Measurements from ENCODE around the gene TPP2.

The TPP2 gene

DNA sequence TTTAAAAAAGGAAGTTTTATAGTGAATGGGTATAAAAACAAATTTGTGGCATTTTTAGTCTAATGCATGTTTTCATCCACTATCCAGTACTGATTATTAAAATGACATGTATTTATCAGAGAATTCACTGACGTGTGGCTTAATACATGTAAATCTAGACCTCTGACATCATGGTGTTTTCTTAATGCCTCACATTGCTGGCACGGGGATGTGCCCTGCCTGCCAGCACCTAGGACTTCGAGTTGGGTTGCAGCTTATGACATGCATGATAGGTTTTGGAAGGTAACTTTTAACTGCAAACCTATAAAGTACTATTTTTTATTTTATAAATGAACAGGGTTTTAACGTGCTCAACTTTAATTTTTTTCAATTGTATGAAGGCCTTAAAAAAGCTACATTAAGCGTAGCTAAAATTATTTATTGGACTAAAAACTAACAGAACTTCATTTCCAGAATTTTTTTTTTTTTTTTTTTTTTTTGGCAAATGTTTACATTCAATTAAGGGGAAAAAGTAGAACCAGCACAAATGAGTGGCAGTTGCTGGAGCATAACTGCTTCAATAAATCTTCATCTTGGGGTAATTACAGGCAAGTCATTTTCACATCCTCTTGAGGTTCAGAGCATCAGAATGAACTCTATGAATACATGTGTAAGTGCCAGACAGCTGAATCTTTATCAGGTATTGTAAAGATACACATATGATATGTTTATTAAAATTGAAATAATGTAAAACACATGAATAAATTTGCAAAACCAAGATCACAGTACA lies 81.7 kb downstream of the TPP2 start:
- Histone ChIP-seq H3K4me2 (ENCODE audit: low read length, poor library complexity, severe bottlenecking) (no peak overlapping the region), H3K27me3 (ENCODE audit: control insufficient read depth in 1 of 2, insufficient read depth in 1 of 2, low read length in 2 of 2) (no peaks in the 10 kb centered on the region), H3K23ac (ENCODE audit: low read length in 2 of 2) (no peak overlapping the region), H2AK5ac (ENCODE audit: low read length, severe bottlenecking) (no peak overlapping the region), H4K8ac (ENCODE audit: low read length) (no peak overlapping the region), H3K36me3 (ENCODE audit: control insufficient read depth in 1 of 2, insufficient read depth in 2 of 2, low read depth in 1 of 2, low read length in 2 of 2) (peaks cover 3 to 69% of the 10 kb centered on the region in 2 experiments), H3K79me1 (replicated peaks; ENCODE audit: low read length, poor library complexity, severe bottlenecking) (no peaks in the 10 kb centered on the region), H2BK15ac (ENCODE audit: low read depth, poor library complexity, severe bottlenecking) (no peak overlapping the region), H2BK5ac (ENCODE audit: low read depth, low read length, poor library complexity, severe bottlenecking) (no peak overlapping the region), H3K4ac (ENCODE audit: low read depth in 1 of 2, low read length in 2 of 2) (no peak overlapping the region), H3K14ac (ENCODE audit: low read length in 2 of 2) (no peak overlapping the region), H2BK12ac (ENCODE audit: low read length in 2 of 2) (no peak overlapping the region), H2BK120ac (ENCODE audit: low read depth, low read length) (no peak overlapping the region), H4K91ac (ENCODE audit: low read length) (no peak overlapping the region), H3K27ac (ENCODE audit: low read length, poor library complexity, severe bottlenecking) (no peak overlapping the region), H3K9me3 (ENCODE audit: control insufficient read depth, low read length) (peaks cover 20% of the 10 kb centered on the region), H3K4me1 (ENCODE audit: control insufficient read depth, insufficient read depth, low read depth, low read length) (no peaks in the 10 kb centered on the region), H3K9ac (ENCODE audit: low read length) (no peak overlapping the region), H2AFZ (ENCODE audit: low read depth, low read length) (no peak overlapping the region), H3K4me3 (ENCODE audit: insufficient read depth in 1 of 2, low read depth in 1 of 2, low read length in 2 of 2) (no peak overlapping the region), H3K18ac (ENCODE audit: low read depth in 1 of 2, low read length in 2 of 2) (no peak overlapping the region)
- DNase-seq, result no peak
- WGBS, result 92% methylated on average over 2 of the region's 5 CpGs

DNA sequence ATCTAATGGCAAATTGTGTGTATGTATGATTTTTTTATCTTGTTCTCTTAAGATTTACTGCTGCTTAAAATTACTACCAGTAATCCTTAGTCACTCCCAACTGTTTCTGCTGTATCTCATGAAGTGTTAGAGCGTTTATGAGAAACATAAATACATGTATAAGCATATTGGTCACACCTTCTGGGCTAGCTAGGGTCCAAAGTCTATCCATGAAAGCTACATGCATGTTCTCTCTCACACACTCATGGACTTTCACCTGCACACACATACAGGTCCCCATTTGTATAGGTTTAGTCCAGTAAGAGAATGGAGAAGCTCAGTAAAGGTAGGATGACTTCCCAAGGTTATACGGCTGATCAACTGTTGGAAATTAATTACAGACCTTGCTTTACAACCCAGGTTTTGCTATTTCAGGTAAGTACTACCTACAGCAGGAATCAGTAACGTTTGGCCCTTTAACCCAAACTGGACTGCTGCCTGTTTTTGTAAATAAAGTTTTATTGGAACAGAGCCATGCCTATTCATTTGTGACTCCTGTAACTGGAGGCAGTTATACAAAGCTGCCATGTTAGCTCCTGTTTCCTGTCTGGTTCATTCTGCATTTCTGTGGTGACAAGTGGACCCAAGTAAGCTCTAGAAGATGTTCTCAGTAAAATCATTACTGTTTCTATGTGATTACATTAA lies 82.8 kb downstream of the TPP2 start:
- Histone ChIP-seq H3K18ac (ENCODE audit: low read depth in 1 of 2, low read length in 2 of 2) (no peak overlapping the region), H3K27ac (ENCODE audit: low read length, poor library complexity, severe bottlenecking) (no peak overlapping the region), H3K9ac (ENCODE audit: low read length) (no peak overlapping the region), H3K14ac (ENCODE audit: low read length in 2 of 2) (no peak overlapping the region), H3K36me3 (ENCODE audit: control insufficient read depth in 1 of 2, insufficient read depth in 2 of 2, low read depth in 1 of 2, low read length in 2 of 2) (peaks cover 3 to 58% of the 10 kb centered on the region in 2 experiments), H3K23ac (ENCODE audit: low read length in 2 of 2) (no peak overlapping the region), H2BK120ac (ENCODE audit: low read depth, low read length) (no peak overlapping the region), H4K8ac (ENCODE audit: low read length) (no peak overlapping the region), H3K4me3 (ENCODE audit: insufficient read depth in 1 of 2, low read depth in 1 of 2, low read length in 2 of 2) (no peak overlapping the region), H3K9me3 (ENCODE audit: control insufficient read depth, low read length) (peaks cover 25% of the 10 kb centered on the region), H2AK5ac (ENCODE audit: low read length, severe bottlenecking) (no peak overlapping the region), H2BK12ac (ENCODE audit: low read length in 2 of 2) (no peak overlapping the region), H2BK5ac (ENCODE audit: low read depth, low read length, poor library complexity, severe bottlenecking) (no peak overlapping the region), H3K4me2 (ENCODE audit: low read length, poor library complexity, severe bottlenecking) (no peak overlapping the region), H3K27me3 (ENCODE audit: control insufficient read depth in 1 of 2, insufficient read depth in 1 of 2, low read length in 2 of 2) (no peaks in the 10 kb centered on the region), H2BK15ac (ENCODE audit: low read depth, poor library complexity, severe bottlenecking) (no peak overlapping the region), H3K4me1 (ENCODE audit: control insufficient read depth, insufficient read depth, low read depth, low read length) (no peaks in the 10 kb centered on the region), H4K91ac (ENCODE audit: low read length) (no peak overlapping the region), H3K4ac (ENCODE audit: low read depth in 1 of 2, low read length in 2 of 2) (no peak overlapping the region), H2AFZ (ENCODE audit: low read depth, low read length) (no peak overlapping the region), H3K79me1 (replicated peaks; ENCODE audit: low read length, poor library complexity, severe bottlenecking) (no peaks in the 10 kb centered on the region)
- DNase-seq, result no peak
- WGBS, result 95% methylated on average over 2 of the region's 3 CpGs

- H3K27ac ChIP-seq (ENCODE audit: low read length, poor library complexity, severe bottlenecking), result no peak overlapping the region
Measured at GRCh38 chr13:102680133-102680717, 83.4 kb downstream of the TPP2 start.

More at GRCh38 chr13:102680133-102680717, 83.4 kb downstream of the TPP2 start:
- Histone ChIP-seq H3K4me1 (ENCODE audit: control insufficient read depth, insufficient read depth, low read depth, low read length) (no peaks in the 10 kb centered on the region), H3K23ac (ENCODE audit: low read length in 2 of 2) (no peak overlapping the region), H3K9ac (ENCODE audit: low read length) (no peak overlapping the region), H2BK5ac (ENCODE audit: low read depth, low read length, poor library complexity, severe bottlenecking) (no peak overlapping the region), H2BK15ac (ENCODE audit: low read depth, poor library complexity, severe bottlenecking) (no peak overlapping the region), H3K36me3 (ENCODE audit: control insufficient read depth in 1 of 2, insufficient read depth in 2 of 2, low read depth in 1 of 2, low read length in 2 of 2) (peaks cover 3 to 52% of the 10 kb centered on the region in 2 experiments), H2BK120ac (ENCODE audit: low read depth, low read length) (no peak overlapping the region), H3K27me3 (ENCODE audit: control insufficient read depth in 1 of 2, insufficient read depth in 1 of 2, low read length in 2 of 2) (no peaks in the 10 kb centered on the region), H3K4ac (ENCODE audit: low read depth in 1 of 2, low read length in 2 of 2) (no peak overlapping the region), H3K4me3 (ENCODE audit: insufficient read depth in 1 of 2, low read depth in 1 of 2, low read length in 2 of 2) (no peak overlapping the region), H3K14ac (ENCODE audit: low read length in 2 of 2) (no peak overlapping the region), H2BK12ac (ENCODE audit: low read length in 2 of 2) (no peak overlapping the region), H4K8ac (ENCODE audit: low read length) (no peak overlapping the region), H3K79me1 (replicated peaks; ENCODE audit: low read length, poor library complexity, severe bottlenecking) (no peaks in the 10 kb centered on the region), H3K9me3 (ENCODE audit: control insufficient read depth, low read length) (peaks cover 25% of the 10 kb centered on the region), H2AK5ac (ENCODE audit: low read length, severe bottlenecking) (no peak overlapping the region), H2AFZ (ENCODE audit: low read depth, low read length) (no peak overlapping the region), H4K91ac (ENCODE audit: low read length) (no peak overlapping the region), H3K4me2 (ENCODE audit: low read length, poor library complexity, severe bottlenecking) (no peak overlapping the region), H3K18ac (ENCODE audit: low read depth in 1 of 2, low read length in 2 of 2) (no peak overlapping the region)
- 93% methylated on average over 3 of the region's 4 CpGs for WGBS
- no peak for DNase-seq
